ENCODE data around the gene SFRP4. TPM values are rescaled to one million over a fixed set of nuclear protein-coding genes. Genes with fewer than 3 reads are reported as not detected.

The SFRP4 gene
- total RNA-seq, 1 experiment from 2014 or later: not detected

DNA sequence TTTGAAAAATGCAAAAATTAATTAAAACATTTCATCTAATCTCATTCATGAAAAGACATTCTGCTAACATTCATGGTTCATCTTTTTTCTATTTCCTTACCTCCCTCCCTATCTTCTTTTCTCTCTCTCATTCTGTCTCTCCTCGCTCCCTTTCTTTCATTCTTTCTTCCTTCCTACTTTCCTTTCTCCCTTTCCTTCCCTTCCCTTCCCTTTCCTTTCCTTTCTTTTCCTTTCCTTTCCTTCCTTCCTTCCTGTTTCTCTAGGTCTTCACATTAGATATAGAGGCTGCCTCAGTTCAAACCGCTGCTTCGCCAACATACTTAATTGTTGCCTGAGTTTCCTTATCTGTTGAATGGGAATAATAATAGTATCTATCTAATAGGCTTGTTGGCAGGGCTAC is 21.9 kb downstream of the SFRP4 start:
- BruUV-seq (replicated peaks): no TSS peak
- no peak overlapping the region for H3K27ac Mint-ChIP-seq (ENCODE audit: unreplicated experiment)
- DNase-seq: no peak
- H3K36me3 Mint-ChIP-seq (ENCODE audit: insufficient read depth, unreplicated experiment): no peaks in the 10 kb centered on the region
- CTCF ChIA-PET: no interaction called here
- H3K9me3 Mint-ChIP-seq (ENCODE audit: low read depth, unreplicated experiment): no peaks in the 10 kb centered on the region
- intact Hi-C loops (cut with micrococcal nuclease; ENCODE audit: unreplicated experiment): no loop called here
- H3K4me3 Mint-ChIP-seq (ENCODE audit: low read depth, unreplicated experiment): no peak overlapping the region
- H3K27me3 Mint-ChIP-seq (ENCODE audit: unreplicated experiment): no peaks in the 10 kb centered on the region
- TF ChIP-seq, protein P1, sequence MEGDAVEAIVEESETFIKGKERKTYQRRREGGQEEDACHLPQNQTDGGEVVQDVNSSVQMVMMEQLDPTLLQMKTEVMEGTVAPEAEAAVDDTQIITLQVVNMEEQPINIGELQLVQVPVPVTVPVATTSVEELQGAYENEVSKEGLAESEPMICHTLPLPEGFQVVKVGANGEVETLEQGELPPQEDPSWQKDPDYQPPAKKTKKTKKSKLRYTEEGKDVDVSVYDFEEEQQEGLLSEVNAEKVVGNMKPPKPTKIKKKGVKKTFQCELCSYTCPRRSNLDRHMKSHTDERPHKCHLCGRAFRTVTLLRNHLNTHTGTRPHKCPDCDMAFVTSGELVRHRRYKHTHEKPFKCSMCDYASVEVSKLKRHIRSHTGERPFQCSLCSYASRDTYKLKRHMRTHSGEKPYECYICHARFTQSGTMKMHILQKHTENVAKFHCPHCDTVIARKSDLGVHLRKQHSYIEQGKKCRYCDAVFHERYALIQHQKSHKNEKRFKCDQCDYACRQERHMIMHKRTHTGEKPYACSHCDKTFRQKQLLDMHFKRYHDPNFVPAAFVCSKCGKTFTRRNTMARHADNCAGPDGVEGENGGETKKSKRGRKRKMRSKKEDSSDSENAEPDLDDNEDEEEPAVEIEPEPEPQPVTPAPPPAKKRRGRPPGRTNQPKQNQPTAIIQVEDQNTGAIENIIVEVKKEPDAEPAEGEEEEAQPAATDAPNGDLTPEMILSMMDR (IDR thresholded peaks at IDR 0.05; ENCODE audit: unreplicated experiment): no peak
- H3K4me1 Mint-ChIP-seq (ENCODE audit: low read depth, unreplicated experiment): peaks cover 22% of the 10 kb centered on the region

DNA sequence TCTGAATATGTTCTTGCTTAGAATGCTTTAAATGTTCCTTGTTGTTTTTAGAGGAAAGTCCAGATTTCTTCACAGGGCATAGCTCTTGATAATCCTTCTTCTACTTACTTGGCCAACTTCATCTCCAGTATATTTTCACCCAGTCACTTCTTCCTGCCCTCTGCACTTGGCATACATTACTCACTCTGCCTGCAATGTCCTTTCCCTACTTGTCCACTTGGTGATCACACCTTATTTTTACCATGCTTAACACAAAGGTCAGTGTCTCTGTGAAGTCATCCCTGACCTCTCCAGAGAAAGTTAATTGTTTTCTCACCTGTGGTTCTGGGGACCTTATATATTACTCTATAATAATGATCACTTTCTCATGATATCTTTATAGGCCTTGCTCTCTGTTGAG is 23.3 kb downstream of the SFRP4 start:
- no peaks in the 10 kb centered on the region for H3K27me3 Mint-ChIP-seq (ENCODE audit: unreplicated experiment)
- H3K9me3 Mint-ChIP-seq (ENCODE audit: low read depth, unreplicated experiment): no peaks in the 10 kb centered on the region
- H3K36me3 Mint-ChIP-seq (ENCODE audit: insufficient read depth, unreplicated experiment): no peaks in the 10 kb centered on the region
- CTCF ChIA-PET: interaction anchor here (1.0 kb wide), 1 partner anchor 276 kb away, joined by 3 read pairs; no protein-coding TSS in a partner anchor
- H3K4me1 Mint-ChIP-seq (ENCODE audit: low read depth, unreplicated experiment): peaks cover 14% of the 10 kb centered on the region
- intact Hi-C loops (cut with micrococcal nuclease; ENCODE audit: unreplicated experiment): no loop called here
- no peak overlapping the region for H3K4me3 Mint-ChIP-seq (ENCODE audit: low read depth, unreplicated experiment)
- TF ChIP-seq, protein P1 (IDR thresholded peaks at IDR 0.05; ENCODE audit: unreplicated experiment): no peak
- no peak overlapping the region for H3K27ac Mint-ChIP-seq (ENCODE audit: unreplicated experiment)
- no peak for DNase-seq
- no TSS peak for BruUV-seq (replicated peaks)

DNA sequence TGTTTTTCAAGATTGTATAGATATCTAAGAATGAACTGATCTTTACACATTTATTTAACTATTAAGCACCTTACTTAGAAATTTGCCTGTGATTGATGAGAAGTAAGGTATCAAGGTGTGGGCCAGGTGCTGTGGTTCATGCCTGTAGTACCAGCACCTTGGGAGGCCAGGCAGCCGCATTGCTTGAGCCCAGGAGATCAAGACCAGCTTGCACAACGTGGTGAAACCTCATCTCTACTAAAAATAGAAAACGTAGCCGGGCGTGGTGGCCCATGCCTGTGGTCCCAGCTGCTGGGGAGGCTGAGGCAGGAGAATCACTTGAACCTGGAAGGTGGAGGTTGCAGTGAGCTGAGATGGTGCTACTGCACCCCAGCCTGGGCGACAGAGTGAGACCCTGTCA is 34.5 kb downstream of the SFRP4 start:
- no TSS peak for BruUV-seq (replicated peaks)
- TF ChIP-seq, protein P1 (IDR thresholded peaks at IDR 0.05; ENCODE audit: unreplicated experiment): no peak
- Mint-ChIP-seq H3K27me3 (ENCODE audit: unreplicated experiment) (no peaks in the 10 kb centered on the region), H3K4me3 (ENCODE audit: low read depth, unreplicated experiment) (no peak overlapping the region), H3K36me3 (ENCODE audit: insufficient read depth, unreplicated experiment) (no peaks in the 10 kb centered on the region), H3K4me1 (ENCODE audit: low read depth, unreplicated experiment) (peaks cover 6% of the 10 kb centered on the region), H3K9me3 (ENCODE audit: low read depth, unreplicated experiment) (no peaks in the 10 kb centered on the region), H3K27ac (ENCODE audit: unreplicated experiment) (no peak overlapping the region)
- DNase-seq: no peak
- intact Hi-C loops (cut with micrococcal nuclease; ENCODE audit: unreplicated experiment): no loop called here
- CTCF ChIA-PET: no interaction called here

Other genes starting within 250 kb of the SFRP4 start
- gene GPR141, start 233.1 kb downstream of the SFRP4 start, total RNA-seq (2022): not detected in 2 replicates
- gene NME8, start 68.2 kb downstream of the SFRP4 start, total RNA-seq (2022): not detected in 2 replicates
- gene EPDR1, start 3.8 kb upstream of the SFRP4 start, total RNA-seq (2022): 51.8 and 60.5 TPM in 2 replicates

All from Calu3 (cell line).